GM12878 (cell line): ENCODE data around the gene STAC2. TPM values are rescaled to one million over a fixed set of nuclear protein-coding genes. Genes with fewer than 3 reads are reported as not detected.

Experiments
- ATAC-seq: fragments of 200-7000 bp; cut with Tn5 transposase; 3 replicates; pipeline ENCODE4 v1.9.1; 2020; ENCODE audit warnings: mild to moderate bottlenecking, moderate library complexity
- BruUV-seq: library from RNA; stranded (reverse); fragments of 400-500 nt; replicated peaks from 2 replicates; lab custom pipeline; 2021; lab: Mats Ljungman, UMichigan
- CTCF ChIA-PET: fragments of 300-600 bp; sonication (Branson Sonifier 250); formaldehyde crosslinking; extraction: SDS; loops from one replicate; lab custom pipeline; 2021; ENCODE audit warnings: inconsistent platforms; lab: Yijun Ruan, JAX
- POLR2A ChIA-PET: fragments of 350-600 bp; formaldehyde crosslinking; extraction: SDS; loops from one replicate; lab custom pipeline; 2021; ENCODE audit warnings: inconsistent platforms; lab: Charles Lee
- RAD21 ChIA-PET: fragments of 300-600 bp; sonication (Branson Sonifier 250); formaldehyde crosslinking; loops from one replicate; lab custom pipeline; 2023; ENCODE audit warnings: antibody characterized with exemption; ENCODE audit not compliant: unreplicated experiment; lab: Charles Lee
- SMC1A ChIA-PET: fragments of 300-600 bp; sonication (Branson Sonifier 250); formaldehyde crosslinking; loops from one replicate; lab custom pipeline; 2023; ENCODE audit not compliant: unreplicated experiment, uncharacterized antibody; lab: Charles Lee
- DNase-seq: peaks from one replicate; pipeline ENCODE4 v3.0.0-alpha.2; 2011; ENCODE audit warnings: low read depth, low spot score
- FAIRE-seq: peaks from 3 replicates; lab custom pipeline; 2011; peaks lifted over from hg19 to GRCh38; lab: Jason Lieb, UNC
- H2AFZ ChIP-seq: 2 replicates; pipeline ENCODE4 v1.6.0; 2011; ENCODE audit warnings: low read depth, low read length, control low read depth; ENCODE audit not compliant: control insufficient read depth
- H3K27ac ChIP-seq: 2 replicates; pipeline ENCODE4 v1.5.1; 2011; ENCODE audit warnings: control low read depth; ENCODE audit not compliant: control insufficient read depth, insufficient read depth
- H3K27me3 ChIP-seq, 2 experiments: replicated peaks in 1 of 2; 2 replicates each; pipeline versions ENCODE4 v1.6.0 to v1.6.1; 2011; ENCODE audit warnings: low read length in 1 of 2; ENCODE audit not compliant: control insufficient read depth in 2 of 2, insufficient read depth in 2 of 2
- H3K36me3 ChIP-seq, 2 experiments: 2 replicates each; pipeline ENCODE4 v1.5.1; 2011; ENCODE audit warnings: low read length in 1 of 2; ENCODE audit not compliant: control insufficient read depth in 2 of 2, insufficient read depth in 2 of 2
- H3K4me1 ChIP-seq: 2 replicates; pipeline ENCODE4 v1.6.1; 2011; ENCODE audit warnings: mild to moderate bottlenecking, low read length, moderate library complexity, mixed read lengths; ENCODE audit not compliant: control insufficient read depth, insufficient read depth
- H3K4me2 ChIP-seq: 2 replicates; pipeline ENCODE4 v1.6.0; 2011; ENCODE audit warnings: control low read depth; ENCODE audit not compliant: control insufficient read depth, insufficient read depth
- H3K4me3 ChIP-seq: fragments of 200-600 bp; sonication (generic); 2 replicates; pipeline ENCODE4 v1.5.1; 2016
- H3K79me2 ChIP-seq: 2 replicates; pipeline ENCODE4 v1.6.0; 2011; ENCODE audit warnings: low read length; ENCODE audit not compliant: control insufficient read depth, insufficient read depth
- H3K9ac ChIP-seq: 2 replicates; pipeline ENCODE4 v1.8.0; 2011; ENCODE audit warnings: low read length, control low read depth, mixed read lengths; ENCODE audit not compliant: control insufficient read depth, insufficient read depth
- H3K9me3 ChIP-seq: replicated peaks from 3 replicates; pipeline ENCODE4 v1.5.1; 2011; ENCODE audit warnings: mild to moderate bottlenecking, low read length; ENCODE audit not compliant: control insufficient read depth, insufficient read depth
- H4K20me1 ChIP-seq: 2 replicates; pipeline ENCODE4 v1.6.0; 2011; ENCODE audit not compliant: control insufficient read depth, insufficient read depth
- LARP7 ChIP-seq: fragments of 450-650 bp; IDR thresholded peaks from 2 replicates; pipeline ENCODE4 v1.6.1; 2017; ENCODE audit warnings: mild to moderate bottlenecking
- POLR2AphosphoS5 ChIP-seq: IDR thresholded peaks from 2 replicates; pipeline ENCODE4 v1.6.1; 2011; ENCODE audit warnings: mild to moderate bottlenecking, low read length, inconsistent platforms
- SUPT20H ChIP-seq: IDR thresholded peaks from 2 replicates; pipeline ENCODE4 v1.6.1; 2011; ENCODE audit warnings: low read depth, mild to moderate bottlenecking, low read length, moderate library complexity, borderline replicate concordance; ENCODE audit not compliant: control insufficient read depth
- TAF1 ChIP-seq: IDR thresholded peaks from 2 replicates; pipeline ENCODE4 v1.6.1; 2011; ENCODE audit warnings: mild to moderate bottlenecking, low read depth, low read length, borderline replicate concordance
- TCF12 ChIP-seq: IDR thresholded peaks from 2 replicates; pipeline ENCODE4 v1.6.1; 2011; ENCODE audit warnings: low read depth, mild to moderate bottlenecking, low read length
- WGBS: methylation state at CpG from one replicate; pipeline ENCODE4 v1.1.6; 2016; ENCODE audit warnings: low lambda C conversion rate; ENCODE audit not compliant: insufficient replicate concordance, insufficient coverage; ENCODE audit errors: missing lambda C conversion rate; 5-methylcytosine and 5-hydroxymethylcytosine counted together
- in situ Hi-C: fragments of 300-500 bp; cut with MboI; formaldehyde crosslinking; loops from 9 replicates; pipeline ENCODE4 v1.14.3; 2018; ENCODE audit warnings: mixed read lengths
- intact Hi-C: fragments of 100-400 bp; cut with micrococcal nuclease; formaldehyde crosslinking; loops from one replicate; pipeline ENCODE4 v1.14.2; 2022; ENCODE audit not compliant: unreplicated experiment
- polyA plus RNA-seq, 11 experiments: library from polyadenylated mRNA; depleted of rRNA in 4 of 11; unstranded in 6 of 11; stranded (reverse) in 5 of 11; fragments of >200 nt; fragmentation: Nextera tagmentation in 4 of 11; fragmentation: Illumina TruSeq in 1 of 11; extraction: Ambion mirVana in 4 of 11; extraction: Trizol in 1 of 11; gene quantifications; 1 replicate in 1 of 11; 2 replicates in 10 of 11; pipeline versions ENCODE4 v1.2.1 to v1.2.3, GENCODE V29; 2011 to 2016; ENCODE audit warnings: inconsistent platforms in 2 of 11, missing spikeins in 2 of 11, low read depth in 1 of 11
- total RNA-seq, 4 experiments: library from RNA; depleted of rRNA in 3 of 4; stranded (reverse); fragments of >200 nt in 3 of 4; fragmentation: Illumina TruSeq in 1 of 4; extraction: Trizol in 1 of 4; gene quantifications; 2 replicates each; pipeline versions ENCODE4 v1.2.1 to v1.2.3, GENCODE V29; 2013 to 2021
- TF ChIP-seq, protein P1 (sequence below), 3 experiments: IDR thresholded peaks in 2 of 3; conservative IDR thresholded peaks in 1 of 3; 2 replicates each; pipeline ENCODE4 v1.5.1; 2011; ENCODE audit warnings: low read depth in 3 of 3, low read length in 3 of 3, mild to moderate bottlenecking in 3 of 3, control low read depth in 2 of 3, moderate library complexity in 2 of 3, inconsistent platforms in 1 of 3, mixed read lengths in 1 of 3; ENCODE audit not compliant: control insufficient read depth in 2 of 3, insufficient read depth in 1 of 3; ENCODE audit errors: extremely low read depth in 1 of 3

Gene STAC2
- total and polyA plus RNA-seq, 10 of the 15 experiments (the other 5 are each of a cell fraction or from before 2014, with no cell fraction given), result 0.04 TPM; not detected in 9

DNA sequence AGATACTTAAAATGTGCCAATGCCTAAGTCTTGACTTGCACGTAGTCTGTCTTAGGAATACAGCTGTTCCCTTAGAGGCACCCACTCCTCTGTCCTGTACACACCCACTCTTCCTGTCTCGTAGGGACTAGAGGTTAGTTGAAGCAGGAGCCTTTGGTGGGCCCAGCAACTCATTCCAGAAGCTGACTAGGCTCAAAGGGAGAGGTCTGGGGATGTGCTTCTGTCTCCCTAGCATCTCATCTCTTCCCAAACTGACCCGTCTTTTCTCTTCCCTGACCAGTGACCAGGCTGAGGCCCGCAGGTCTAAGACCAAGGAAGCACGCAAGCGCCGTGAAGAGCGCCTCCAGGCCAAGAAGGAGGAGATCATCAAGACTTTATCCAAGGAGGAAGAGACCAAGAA lies 21.5 kb downstream of the STAC2 start:
- no peak overlapping the region for H3K27ac ChIP-seq
- H3K27me3 ChIP-seq, result no peaks in the 10 kb centered on the region
- no TSS peak for BruUV-seq
- POLR2A ChIA-PET, result no interaction called here
- H3K4me1 ChIP-seq, result peaks cover 31% of the 10 kb centered on the region
- H2AFZ ChIP-seq, result no peak overlapping the region
- no peak overlapping the region for H3K4me3 ChIP-seq
- H3K9ac ChIP-seq, result no peak overlapping the region
- no peak overlapping the region for H3K4me2 ChIP-seq
- ATAC-seq (no peak), DNase-seq (no peak), FAIRE-seq (no peak)
- CTCF ChIA-PET, result interaction anchor here (0.9 to 10.9 kb wide), 3 partner anchors 36 to 221 kb away, joined by 3 to 658 read pairs (median 4); no protein-coding TSS in a partner anchor
- SMC1A ChIA-PET, result interaction anchor here (1.4 kb wide), 1 partner anchor 40 kb away, joined by 5 read pairs; no protein-coding TSS in a partner anchor
- peaks cover 30% of the 10 kb centered on the region for H3K79me2 ChIP-seq
- peaks cover 5% of the 10 kb centered on the region; the same call in 1 of the 2 replicates for H4K20me1 ChIP-seq
- peaks cover 15 to 28% of the 10 kb centered on the region in 2 experiments for H3K36me3 ChIP-seq
- H3K9me3 ChIP-seq, result no peaks in the 10 kb centered on the region
- in situ Hi-C loops, result no loop called here
- intact Hi-C loops, result no loop called here
- TF ChIP-seq TCF12 (no peak), POLR2AphosphoS5 (peak; percentile 46; the same call in 1 of the 2 replicates)
- RAD21 ChIA-PET, result interaction anchor here (0.7 to 6.1 kb wide), 3 partner anchors 28 to 40 kb away, joined by 3 to 90 read pairs (median 4); no protein-coding TSS in a partner anchor
- WGBS, result 72% methylated on average over 8 of the region's 8 CpGs

DNA sequence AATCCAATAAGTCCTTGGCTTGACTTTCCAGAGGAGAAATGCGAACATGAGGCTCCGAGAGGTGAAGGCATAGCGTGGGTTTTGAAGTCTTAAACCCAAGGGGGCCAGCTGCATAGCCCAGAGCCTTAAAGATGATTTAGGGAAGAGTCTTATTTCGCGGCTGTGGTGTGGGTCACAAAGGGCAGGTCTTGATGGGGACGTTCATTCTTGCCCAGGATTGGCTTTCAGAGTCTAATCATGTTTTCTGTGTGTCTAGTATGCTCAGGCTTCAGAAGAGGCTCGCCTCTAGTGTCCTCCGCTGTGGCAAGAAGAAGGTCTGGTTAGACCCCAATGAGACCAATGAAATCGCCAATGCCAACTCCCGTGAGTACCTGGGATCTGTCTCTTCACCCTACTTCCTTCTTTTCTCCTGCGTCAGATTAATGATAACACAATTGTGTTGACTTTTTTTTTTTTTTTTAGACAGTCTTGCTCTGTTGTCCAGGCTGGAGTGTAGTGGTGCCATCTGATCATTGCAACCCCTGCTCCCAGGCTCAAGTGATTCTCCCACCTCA lies 24.7 kb downstream of the STAC2 start:
- TF ChIP-seq LARP7, result 0 out of 2 replicates have a peak, but pooled peaks have one; percentile 7
- TF ChIP-seq, protein P1, sequence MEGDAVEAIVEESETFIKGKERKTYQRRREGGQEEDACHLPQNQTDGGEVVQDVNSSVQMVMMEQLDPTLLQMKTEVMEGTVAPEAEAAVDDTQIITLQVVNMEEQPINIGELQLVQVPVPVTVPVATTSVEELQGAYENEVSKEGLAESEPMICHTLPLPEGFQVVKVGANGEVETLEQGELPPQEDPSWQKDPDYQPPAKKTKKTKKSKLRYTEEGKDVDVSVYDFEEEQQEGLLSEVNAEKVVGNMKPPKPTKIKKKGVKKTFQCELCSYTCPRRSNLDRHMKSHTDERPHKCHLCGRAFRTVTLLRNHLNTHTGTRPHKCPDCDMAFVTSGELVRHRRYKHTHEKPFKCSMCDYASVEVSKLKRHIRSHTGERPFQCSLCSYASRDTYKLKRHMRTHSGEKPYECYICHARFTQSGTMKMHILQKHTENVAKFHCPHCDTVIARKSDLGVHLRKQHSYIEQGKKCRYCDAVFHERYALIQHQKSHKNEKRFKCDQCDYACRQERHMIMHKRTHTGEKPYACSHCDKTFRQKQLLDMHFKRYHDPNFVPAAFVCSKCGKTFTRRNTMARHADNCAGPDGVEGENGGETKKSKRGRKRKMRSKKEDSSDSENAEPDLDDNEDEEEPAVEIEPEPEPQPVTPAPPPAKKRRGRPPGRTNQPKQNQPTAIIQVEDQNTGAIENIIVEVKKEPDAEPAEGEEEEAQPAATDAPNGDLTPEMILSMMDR (IDR thresholded peaks at IDR 0.05 in 2 of 3, conservative IDR thresholded peaks at IDR 0.05 in 1 of 3; ENCODE audit: control insufficient read depth in 2 of 3, extremely low read depth in 1 of 3, insufficient read depth in 1 of 3, low read depth in 3 of 3, low read length in 3 of 3), result no peak
- no peak for TF ChIP-seq TAF1
- no peak for TF ChIP-seq SUPT20H
- peak; percentile 43; the same call in 1 of the 2 replicates for TF ChIP-seq POLR2AphosphoS5
- POLR2A ChIA-PET, result interaction anchor here (0.7 kb wide), 1 partner anchor 39 kb away, joined by 4 read pairs; no protein-coding TSS in a partner anchor
- DNase-seq, result no peak
- intact Hi-C loops, result no loop called here
- 1% methylated on average over 11 of the region's 11 CpGs for WGBS
- no peak for ATAC-seq
- in situ Hi-C loops, result no loop called here
- peak overlapping the region; percentile 100 for H3K27ac ChIP-seq
- peak overlapping the region; percentile 97 for H3K9ac ChIP-seq
- H2AFZ ChIP-seq, result no peak overlapping the region
- no peaks in the 10 kb centered on the region for H3K27me3 ChIP-seq
- H3K36me3 ChIP-seq, result peaks cover 15 to 28% of the 10 kb centered on the region in 2 experiments
- no peak for FAIRE-seq
- H3K79me2 ChIP-seq, result peaks cover 38% of the 10 kb centered on the region
- H3K4me3 ChIP-seq, result peak overlapping the region; percentile 95
- peaks cover 5% of the 10 kb centered on the region; the same call in 1 of the 2 replicates for H4K20me1 ChIP-seq
- peaks cover 21% of the 10 kb centered on the region for H3K4me1 ChIP-seq
- peak overlapping the region; percentile 64 for H3K4me2 ChIP-seq
- SMC1A ChIA-PET, result no interaction called here
- no peaks in the 10 kb centered on the region for H3K9me3 ChIP-seq
- CTCF ChIA-PET, result interaction anchor here (0.7 to 10.9 kb wide), 3 partner anchors 26 to 39 kb away, joined by 3 to 658 read pairs (median 7); no protein-coding TSS in a partner anchor
- BruUV-seq, result no TSS peak
- RAD21 ChIA-PET, result interaction anchor here (1.2 kb wide), 1 partner anchor 31 kb away, joined by 4 read pairs; no protein-coding TSS in a partner anchor
